ENCODE measurements around the gene NCKAP5. TPM values are rescaled to one million over a fixed set of nuclear protein-coding genes. Genes with fewer than 3 reads are reported as not detected.

Gene NCKAP5
- total RNA-seq, 1 donor from 2014 or later, result 7.7 TPM

DNA sequence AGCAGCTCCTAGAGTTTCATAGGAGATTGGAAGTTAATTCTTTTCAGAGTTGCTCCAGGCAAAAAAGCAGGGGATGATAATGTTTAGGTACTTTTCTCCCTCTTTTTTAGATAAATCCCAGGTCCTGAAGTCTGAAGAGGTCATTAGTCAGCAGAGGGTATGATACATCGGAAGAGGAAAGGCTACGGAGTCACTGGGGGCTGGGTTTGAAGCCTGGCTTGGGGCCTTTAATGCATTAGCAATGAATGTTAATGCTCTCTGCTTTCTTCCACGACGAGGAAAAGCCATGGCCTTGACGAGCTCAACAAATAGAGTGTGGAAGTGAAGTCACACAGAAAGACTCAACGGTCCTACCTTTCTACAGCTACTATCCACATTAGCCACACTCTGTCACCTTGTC, 235.1 kb downstream of the NCKAP5 start:
- Mint-ChIP-seq H3K36me3 (no peaks in the 10 kb centered on the region), H3K9me3 (no peaks in the 10 kb centered on the region), H3K4me1 (ENCODE audit: unreplicated experiment) (peaks cover 10% of the 10 kb centered on the region), H3K27ac (no peak overlapping the region), H3K4me3 (no peak overlapping the region), H3K27me3 (no peaks in the 10 kb centered on the region)
- no peak for DNase-seq (ENCODE audit: extremely low spot score, unreplicated experiment)
- TF ChIP-seq, protein P1, sequence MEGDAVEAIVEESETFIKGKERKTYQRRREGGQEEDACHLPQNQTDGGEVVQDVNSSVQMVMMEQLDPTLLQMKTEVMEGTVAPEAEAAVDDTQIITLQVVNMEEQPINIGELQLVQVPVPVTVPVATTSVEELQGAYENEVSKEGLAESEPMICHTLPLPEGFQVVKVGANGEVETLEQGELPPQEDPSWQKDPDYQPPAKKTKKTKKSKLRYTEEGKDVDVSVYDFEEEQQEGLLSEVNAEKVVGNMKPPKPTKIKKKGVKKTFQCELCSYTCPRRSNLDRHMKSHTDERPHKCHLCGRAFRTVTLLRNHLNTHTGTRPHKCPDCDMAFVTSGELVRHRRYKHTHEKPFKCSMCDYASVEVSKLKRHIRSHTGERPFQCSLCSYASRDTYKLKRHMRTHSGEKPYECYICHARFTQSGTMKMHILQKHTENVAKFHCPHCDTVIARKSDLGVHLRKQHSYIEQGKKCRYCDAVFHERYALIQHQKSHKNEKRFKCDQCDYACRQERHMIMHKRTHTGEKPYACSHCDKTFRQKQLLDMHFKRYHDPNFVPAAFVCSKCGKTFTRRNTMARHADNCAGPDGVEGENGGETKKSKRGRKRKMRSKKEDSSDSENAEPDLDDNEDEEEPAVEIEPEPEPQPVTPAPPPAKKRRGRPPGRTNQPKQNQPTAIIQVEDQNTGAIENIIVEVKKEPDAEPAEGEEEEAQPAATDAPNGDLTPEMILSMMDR (conservative IDR thresholded peaks at IDR 0.05), result no peak

DNA sequence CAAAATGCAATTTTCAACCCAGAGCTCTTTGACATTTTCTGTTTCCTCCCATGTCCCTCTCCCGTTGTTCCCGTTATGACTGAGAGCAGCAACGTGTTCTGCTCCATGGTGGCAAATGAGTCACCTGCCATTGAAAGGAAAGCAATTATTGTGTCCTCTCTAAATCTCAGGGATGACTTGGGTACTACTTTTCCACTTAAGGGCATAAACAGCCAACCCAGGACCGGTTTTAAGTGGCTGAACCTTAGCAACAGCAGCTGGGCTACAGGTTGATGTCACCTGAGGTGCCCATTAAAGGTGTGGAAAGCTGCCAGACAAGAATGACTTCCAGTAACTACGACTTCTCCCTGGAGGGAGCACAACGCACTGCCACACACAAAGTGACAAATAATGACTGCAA, 236.8 kb downstream of the NCKAP5 start:
- Mint-ChIP-seq H3K27me3 (peaks cover 5% of the 10 kb centered on the region), H3K4me1 (ENCODE audit: unreplicated experiment) (peaks cover 10% of the 10 kb centered on the region), H3K4me3 (no peak overlapping the region), H3K36me3 (no peaks in the 10 kb centered on the region), H3K9me3 (no peaks in the 10 kb centered on the region), H3K27ac (no peak overlapping the region)
- no peak for DNase-seq (ENCODE audit: extremely low spot score, unreplicated experiment)
- TF ChIP-seq, protein P1 (conservative IDR thresholded peaks at IDR 0.05), result no peak

DNA sequence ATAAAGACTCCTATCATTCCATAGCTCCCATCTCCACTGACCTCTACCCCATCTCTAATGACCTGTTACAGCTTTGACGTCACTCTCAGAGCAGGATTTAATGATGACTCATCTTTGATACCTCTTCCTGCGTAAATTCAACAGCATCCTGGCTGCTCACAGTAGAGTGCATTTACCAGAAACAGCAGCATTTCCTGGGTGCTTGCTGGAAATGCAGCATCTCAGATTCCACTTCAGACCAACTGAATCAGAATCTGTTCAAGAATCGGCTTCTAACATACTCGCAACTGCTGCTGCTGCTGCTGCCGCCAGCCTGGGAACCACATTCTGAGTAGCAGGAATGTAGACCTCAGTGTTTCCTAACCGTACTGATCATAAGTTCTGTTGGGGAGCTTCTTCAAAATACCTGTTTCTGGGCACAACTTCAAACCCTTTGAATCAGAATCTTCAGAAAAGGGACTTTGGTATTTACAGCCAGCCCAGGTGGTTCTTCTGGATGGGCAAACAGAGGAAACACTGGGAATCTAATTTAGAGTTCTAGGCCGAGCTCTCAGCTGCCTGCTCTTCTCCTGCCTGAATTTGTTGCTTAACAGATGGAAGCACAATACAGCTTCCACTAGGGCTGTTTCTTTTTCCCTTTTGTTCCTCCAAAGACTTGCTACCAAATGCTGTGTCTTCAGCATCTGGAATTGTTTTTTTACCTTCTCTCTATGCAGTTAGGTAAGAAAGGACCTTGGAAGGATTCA, 241.4 kb downstream of the NCKAP5 start:
- Mint-ChIP-seq H3K4me3 (no peak overlapping the region), H3K27ac (no peak overlapping the region), H3K9me3 (no peaks in the 10 kb centered on the region), H3K36me3 (no peaks in the 10 kb centered on the region), H3K4me1 (ENCODE audit: unreplicated experiment) (peaks cover 6% of the 10 kb centered on the region), H3K27me3 (peaks cover 5% of the 10 kb centered on the region)
- TF ChIP-seq, protein P1 (conservative IDR thresholded peaks at IDR 0.05), result no peak
- DNase-seq (ENCODE audit: extremely low spot score, unreplicated experiment), result no peak

DNA sequence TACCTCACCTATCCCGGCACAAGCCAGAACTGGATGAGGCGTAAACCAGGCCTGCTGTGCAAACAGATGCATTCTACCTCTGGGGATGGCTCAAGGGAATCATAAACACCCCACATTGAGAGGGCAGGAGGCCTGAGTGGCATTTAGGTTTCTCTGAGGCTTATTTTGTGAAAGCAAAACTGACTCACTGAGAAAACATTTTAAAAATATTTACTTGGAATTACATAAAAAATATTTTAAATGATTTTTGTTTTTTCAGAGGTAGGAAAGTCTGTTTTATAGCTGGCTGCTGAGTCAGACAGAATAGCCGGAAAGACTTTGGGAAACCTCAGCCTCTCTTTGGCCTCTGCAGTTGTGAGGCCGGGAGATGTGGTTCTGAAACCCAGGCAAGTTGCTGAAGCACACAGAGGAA, 244.1 kb downstream of the NCKAP5 start:
- Mint-ChIP-seq H3K36me3 (no peaks in the 10 kb centered on the region), H3K27ac (no peak overlapping the region), H3K4me1 (ENCODE audit: unreplicated experiment) (no peaks in the 10 kb centered on the region), H3K4me3 (no peak overlapping the region), H3K9me3 (no peaks in the 10 kb centered on the region), H3K27me3 (peaks cover 5% of the 10 kb centered on the region)
- no peak for DNase-seq (ENCODE audit: extremely low spot score, unreplicated experiment)
- TF ChIP-seq, protein P1 (conservative IDR thresholded peaks at IDR 0.05), result no peak

DNA sequence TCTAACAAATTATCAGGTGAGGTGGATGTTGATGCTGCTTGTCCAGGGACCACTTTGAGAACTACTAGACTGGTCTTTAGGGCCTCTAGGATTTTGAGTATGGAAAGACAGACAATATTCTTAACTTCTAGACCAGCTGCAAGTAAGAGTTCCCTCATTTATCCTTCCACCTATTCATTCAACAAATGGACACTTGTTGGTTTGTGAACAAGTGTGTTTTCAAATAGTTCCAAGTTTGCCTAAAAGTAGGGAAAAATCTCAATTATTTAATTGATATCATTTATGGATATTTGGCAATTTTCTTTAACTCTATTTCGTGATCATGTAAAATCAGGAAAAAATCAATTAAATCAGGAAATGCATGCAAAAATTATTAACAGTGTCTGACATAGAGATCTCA, 245.4 kb downstream of the NCKAP5 start:
- Mint-ChIP-seq H3K36me3 (no peaks in the 10 kb centered on the region), H3K4me1 (ENCODE audit: unreplicated experiment) (no peaks in the 10 kb centered on the region), H3K4me3 (no peak overlapping the region), H3K9me3 (no peaks in the 10 kb centered on the region), H3K27ac (no peak overlapping the region), H3K27me3 (peaks cover 5% of the 10 kb centered on the region)
- TF ChIP-seq, protein P1 (conservative IDR thresholded peaks at IDR 0.05), result no peak
- DNase-seq (ENCODE audit: extremely low spot score, unreplicated experiment), result no peak
